RCC 7860 (cell line): ENCODE results near the gene MB21D2.
"Not testable (repeated sequence)": the region's sequence is repeated elsewhere in the genome, so short reads cannot be mapped to it uniquely, and the experiment has no call there.

ENCODE experiments used
- DNase-seq: peaks from one replicate; pipeline ENCODE4 v3.0.0-alpha.2; 2015; ENCODE audit warnings: low spot score
- FAIRE-seq: peaks from 2 replicates; lab custom pipeline; 2012; peaks lifted over from hg19 to GRCh38; lab: Jason Lieb, UNC

The MB21D2 gene

GRCh38 chr3:192917404-192918274 lies at the start of gene MB21D2:
MB21D2 (minus strand) TSS chr3:192917856; CDS start chr3:192917840, 16 bp downstream.
- FAIRE-seq (no peak), DNase-seq (peak; percentile 64)

GRCh38 chr3:192964959-192965719 lies 47.5 kb upstream of the MB21D2 start:
- not testable (repeated sequence) for DNase-seq, FAIRE-seq

GRCh38 chr3:192959773-192960172 lies 42.1 kb upstream of the MB21D2 start:
- FAIRE-seq (no peak), DNase-seq (no peak)

- no peak for DNase-seq
- no peak for FAIRE-seq
These were observed 40.7 kb upstream of the MB21D2 start for GRCh38 chr3:192958219-192958872.

GRCh38 chr3:192957441-192958021 lies 39.9 kb upstream of the MB21D2 start:
- peak; percentile 43 for DNase-seq
- peak; percentile 60 for FAIRE-seq

- FAIRE-seq (no peak), DNase-seq (no peak)
These were observed 36.3 kb upstream of the MB21D2 start for GRCh38 chr3:192953926-192954325.

- DNase-seq (no peak), FAIRE-seq (no peak)
These were observed 29.8 kb upstream of the MB21D2 start for GRCh38 chr3:192947421-192947820.

- DNase-seq (no peak), FAIRE-seq (no peak)
These were observed 25.7 kb upstream of the MB21D2 start for GRCh38 chr3:192943393-192943792.

- FAIRE-seq (no peak), DNase-seq (no peak)
These were observed 25.0 kb upstream of the MB21D2 start for GRCh38 chr3:192942625-192943024.

- no peak for FAIRE-seq
- DNase-seq = no peak
These were observed 22.5 kb upstream of the MB21D2 start for GRCh38 chr3:192940129-192940528.

- FAIRE-seq = no peak
These were observed 17.8 kb upstream of the MB21D2 start for GRCh38 chr3:192935441-192935840.

GRCh38 chr3:192933779-192934460 lies 16.3 kb upstream of the MB21D2 start:
- DNase-seq = no peak
- FAIRE-seq = no peak

More at GRCh38 chr3:192935441-192935840, 17.8 kb upstream of the MB21D2 start:
- no peak for DNase-seq

GRCh38 chr3:192933259-192933658 lies 15.6 kb upstream of the MB21D2 start:
- FAIRE-seq (no peak), DNase-seq (no peak)

GRCh38 chr3:192931825-192932224 lies 14.2 kb upstream of the MB21D2 start:
- no peak for DNase-seq
- no peak for FAIRE-seq

GRCh38 chr3:192930577-192930976 lies 12.9 kb upstream of the MB21D2 start:
- DNase-seq (no peak), FAIRE-seq (no peak)

GRCh38 chr3:192929755-192930547 lies 12.3 kb upstream of the MB21D2 start:
- DNase-seq (no peak), FAIRE-seq (no peak)

- DNase-seq (no peak), FAIRE-seq (no peak)
These were observed 11.5 kb upstream of the MB21D2 start for GRCh38 chr3:192929146-192929545.

- FAIRE-seq = no peak
- DNase-seq = no peak
These were observed 11.1 kb upstream of the MB21D2 start for GRCh38 chr3:192928720-192929119.

- no peak for DNase-seq
- FAIRE-seq = no peak
These were observed 10.4 kb upstream of the MB21D2 start for GRCh38 chr3:192928016-192928415.

GRCh38 chr3:192927016-192927415 lies 9.4 kb upstream of the MB21D2 start:
- FAIRE-seq (no peak), DNase-seq (no peak)
